ENCODE results near the gene DNAJC18.

The DNAJC18 gene

DNA sequence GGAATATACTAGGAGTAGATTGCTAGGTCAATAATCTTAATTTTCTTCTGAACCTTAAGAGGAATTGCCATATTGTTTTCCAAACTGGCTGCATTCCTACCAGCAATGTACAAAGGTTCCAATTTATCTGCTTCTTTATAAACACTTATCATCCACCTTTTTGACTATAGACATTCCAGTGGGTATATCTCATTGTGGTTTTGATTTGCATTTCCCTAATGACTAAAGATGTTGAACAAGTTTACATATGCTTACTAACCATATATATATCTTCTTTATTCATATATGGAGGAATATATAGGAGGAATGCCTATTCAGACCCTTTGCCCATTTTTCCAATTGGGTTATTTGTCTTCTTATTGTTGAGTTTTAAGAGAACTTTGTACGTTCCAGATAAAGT lies 7.6 kb downstream of the DNAJC18 start:
- TF ChIP-seq, protein P1, sequence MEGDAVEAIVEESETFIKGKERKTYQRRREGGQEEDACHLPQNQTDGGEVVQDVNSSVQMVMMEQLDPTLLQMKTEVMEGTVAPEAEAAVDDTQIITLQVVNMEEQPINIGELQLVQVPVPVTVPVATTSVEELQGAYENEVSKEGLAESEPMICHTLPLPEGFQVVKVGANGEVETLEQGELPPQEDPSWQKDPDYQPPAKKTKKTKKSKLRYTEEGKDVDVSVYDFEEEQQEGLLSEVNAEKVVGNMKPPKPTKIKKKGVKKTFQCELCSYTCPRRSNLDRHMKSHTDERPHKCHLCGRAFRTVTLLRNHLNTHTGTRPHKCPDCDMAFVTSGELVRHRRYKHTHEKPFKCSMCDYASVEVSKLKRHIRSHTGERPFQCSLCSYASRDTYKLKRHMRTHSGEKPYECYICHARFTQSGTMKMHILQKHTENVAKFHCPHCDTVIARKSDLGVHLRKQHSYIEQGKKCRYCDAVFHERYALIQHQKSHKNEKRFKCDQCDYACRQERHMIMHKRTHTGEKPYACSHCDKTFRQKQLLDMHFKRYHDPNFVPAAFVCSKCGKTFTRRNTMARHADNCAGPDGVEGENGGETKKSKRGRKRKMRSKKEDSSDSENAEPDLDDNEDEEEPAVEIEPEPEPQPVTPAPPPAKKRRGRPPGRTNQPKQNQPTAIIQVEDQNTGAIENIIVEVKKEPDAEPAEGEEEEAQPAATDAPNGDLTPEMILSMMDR (IDR thresholded peaks at IDR 0.05; ENCODE audit: low read depth, low read length) = no peak
- no peak for DNase-seq (ENCODE audit: extremely low read depth, low read depth)

DNA sequence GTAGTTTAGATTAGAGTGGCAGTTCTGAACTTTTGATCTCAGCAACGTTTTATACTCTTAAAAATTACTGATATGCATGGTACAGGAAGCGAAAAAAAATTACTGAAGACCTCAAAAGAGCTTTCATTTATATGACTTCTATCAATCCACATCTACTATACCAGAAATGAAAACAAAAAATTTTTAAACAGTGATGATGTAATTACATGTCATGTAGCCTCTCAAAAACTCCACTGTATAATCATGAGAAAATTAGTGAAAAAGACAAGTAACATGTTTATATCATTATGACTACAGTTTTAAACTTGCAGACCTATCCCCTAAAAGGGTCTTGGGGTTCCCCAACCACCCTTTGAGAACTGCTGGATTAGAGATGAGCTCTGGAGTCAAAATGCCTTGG lies 9.3 kb downstream of the DNAJC18 start:
- TF ChIP-seq, protein P1 (IDR thresholded peaks at IDR 0.05; ENCODE audit: low read depth, low read length) = no peak
- no peak for DNase-seq (ENCODE audit: extremely low read depth, low read depth)

DNA sequence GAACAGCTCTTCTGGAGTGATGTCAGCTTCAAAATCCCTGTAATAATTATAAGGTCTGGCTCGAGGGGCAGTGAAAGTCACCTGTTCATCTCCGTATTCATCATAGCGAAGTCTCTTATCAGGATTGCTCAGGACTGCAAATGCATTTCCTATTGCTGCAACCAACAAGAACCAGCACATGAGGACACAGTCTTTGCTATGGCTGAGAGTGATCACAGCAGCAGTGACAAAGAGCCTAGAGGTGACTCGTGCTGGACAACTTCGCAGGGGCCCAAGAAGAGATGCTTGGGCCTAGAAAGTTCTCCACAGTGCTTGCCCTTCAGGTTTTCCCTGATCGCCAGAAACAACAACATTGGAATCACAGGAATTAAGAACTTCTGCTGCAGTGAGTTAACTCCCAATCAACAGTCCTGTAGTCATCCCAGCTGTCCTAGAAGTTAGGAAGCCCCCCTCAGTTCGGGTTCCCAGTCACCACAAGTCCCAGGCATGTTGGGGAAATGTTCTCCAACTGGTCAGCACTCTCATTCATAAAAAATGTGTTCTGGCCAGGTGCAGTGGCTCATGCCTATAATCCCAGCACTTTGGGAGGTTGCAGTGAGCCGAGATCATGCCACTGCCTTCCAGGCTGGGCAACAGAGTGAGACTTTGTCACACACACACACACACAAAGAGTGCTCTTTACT lies 13.0 kb downstream of the DNAJC18 start:
- TF ChIP-seq, protein P1 (IDR thresholded peaks at IDR 0.05; ENCODE audit: low read depth, low read length) = no peak
- DNase-seq (ENCODE audit: extremely low read depth, low read depth) = peak; percentile 11

DNA sequence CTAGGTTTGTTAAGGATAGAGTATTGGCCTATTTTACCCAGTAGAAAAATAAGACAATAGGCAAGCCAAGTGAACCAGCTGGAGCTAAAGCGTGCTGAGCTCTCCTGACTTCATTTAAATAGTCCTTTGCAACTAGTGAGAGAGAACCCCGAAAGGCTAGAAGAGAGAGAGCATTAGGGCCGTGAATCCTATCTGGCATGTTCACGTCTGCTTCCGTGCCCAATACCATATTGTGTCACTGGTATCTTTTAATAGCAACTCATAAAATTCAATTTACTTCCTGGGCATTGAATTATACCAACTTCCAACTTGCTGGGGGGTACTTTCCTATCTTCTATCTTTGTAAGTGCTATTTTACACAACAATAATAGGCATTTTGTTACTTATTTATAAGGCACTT lies 13.8 kb downstream of the DNAJC18 start:
- DNase-seq (ENCODE audit: extremely low read depth, low read depth) = no peak
- TF ChIP-seq, protein P1 (IDR thresholded peaks at IDR 0.05; ENCODE audit: low read depth, low read length) = no peak

DNA sequence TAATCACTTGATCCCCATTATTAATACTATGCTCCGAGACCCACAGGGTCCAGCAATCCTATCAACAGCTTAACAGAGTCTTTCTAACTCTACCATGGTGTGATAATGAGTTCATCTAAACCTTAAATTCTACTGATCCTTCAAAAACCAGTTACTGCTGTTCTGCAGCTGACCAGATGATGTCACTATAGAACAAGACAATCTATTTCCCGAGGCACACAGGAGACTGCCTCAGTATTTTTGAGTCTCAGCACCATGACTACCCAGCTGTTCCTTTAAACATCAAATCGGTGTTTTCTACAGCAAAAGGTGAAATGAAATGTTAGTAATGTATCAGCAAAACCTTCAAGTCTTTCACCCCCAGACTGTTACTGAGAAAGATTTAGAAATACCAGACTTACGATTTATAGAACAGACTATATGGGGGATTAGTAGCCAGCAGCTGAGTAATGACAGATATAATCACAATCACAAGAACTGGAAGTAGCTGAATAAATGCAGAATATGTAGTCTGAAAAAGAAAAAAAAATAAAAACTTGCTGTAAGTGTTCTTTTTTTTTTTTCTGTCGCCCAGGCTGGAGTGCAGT lies 16.9 kb downstream of the DNAJC18 start:
- DNase-seq (ENCODE audit: extremely low read depth, low read depth) = peak; percentile 49
- TF ChIP-seq, protein P1 (IDR thresholded peaks at IDR 0.05; ENCODE audit: low read depth, low read length) = peak; percentile 93

DNA sequence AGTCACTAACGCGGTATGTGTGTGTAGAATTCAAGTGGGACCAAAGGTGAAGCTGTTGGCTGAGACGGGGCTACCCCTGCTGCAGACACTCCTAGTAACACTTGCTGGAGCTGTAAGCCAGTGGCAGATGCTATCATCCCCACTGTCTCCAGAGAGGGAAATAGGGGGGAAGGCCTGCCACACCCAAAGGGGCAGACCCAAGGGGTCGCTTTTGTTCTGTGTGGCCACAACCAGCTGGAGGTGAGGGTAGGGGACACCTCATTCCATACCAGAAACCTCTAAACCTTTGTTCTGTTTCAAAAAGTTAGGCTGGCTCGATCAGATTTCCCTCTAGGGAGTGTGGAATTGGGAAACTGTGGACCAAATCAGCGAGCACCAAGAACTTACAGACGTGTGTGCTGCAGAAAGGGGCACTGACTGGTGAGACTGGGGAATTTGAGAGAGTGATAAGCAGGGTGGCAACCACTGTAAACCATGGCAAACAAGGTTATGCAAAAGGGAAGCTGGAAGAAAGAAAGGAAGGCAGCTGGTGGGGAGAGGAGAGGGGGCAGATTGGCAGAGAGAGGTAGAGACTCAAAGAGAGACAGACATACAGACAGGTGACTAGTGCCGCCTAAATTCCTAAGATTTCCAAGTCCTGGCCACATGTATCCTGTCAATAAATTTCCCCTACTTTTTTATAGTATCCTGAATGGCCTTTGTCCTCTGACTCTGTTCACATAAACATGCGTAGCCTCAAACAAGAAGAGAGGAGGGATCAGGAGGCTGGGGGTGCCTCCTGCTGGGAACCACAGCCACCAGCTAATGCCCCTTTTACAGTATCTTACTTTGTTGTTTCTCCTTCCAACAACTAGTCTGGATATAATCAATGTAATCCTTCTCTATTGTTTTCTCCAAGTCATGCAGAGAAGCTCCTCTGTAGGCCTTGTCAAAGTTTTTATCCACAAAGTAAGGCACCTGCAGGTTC lies 19.8 kb downstream of the DNAJC18 start:
- TF ChIP-seq, protein P1 (IDR thresholded peaks at IDR 0.05; ENCODE audit: low read depth, low read length) = no peak
- no peak for DNase-seq (ENCODE audit: extremely low read depth, low read depth)

DNA sequence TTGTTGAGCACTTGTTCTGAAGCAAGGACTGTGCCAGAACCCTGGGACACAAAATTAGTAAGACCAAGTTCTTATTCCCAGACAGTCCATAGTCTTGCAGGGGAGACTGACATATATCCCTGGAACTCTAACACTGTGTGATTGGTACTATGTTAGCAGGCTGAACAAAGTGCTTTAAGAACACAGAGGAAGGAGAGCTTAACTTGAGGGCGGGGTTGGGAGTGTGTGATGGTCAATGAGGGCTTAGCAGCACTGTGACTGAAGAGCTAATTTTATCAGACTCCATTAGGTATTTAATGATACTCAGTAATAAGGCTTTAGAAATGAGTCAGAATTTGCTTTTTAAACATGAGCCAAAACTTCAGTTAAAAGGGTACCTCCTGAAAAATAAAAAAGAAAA lies 20.5 kb downstream of the DNAJC18 start:
- no peak for DNase-seq (ENCODE audit: extremely low read depth, low read depth)
- TF ChIP-seq, protein P1 (IDR thresholded peaks at IDR 0.05; ENCODE audit: low read depth, low read length) = no peak
